ENCODE measurements around the gene ATG13.

Gene ATG13

GRCh38 chr11:46607516-46607915 is 9.8 kb upstream of the ATG13 start:
- DNase-seq (ENCODE audit: low spot score), result no peak

GRCh38 chr11:46609386-46609785 is 8.0 kb upstream of the ATG13 start:
- DNase-seq (ENCODE audit: low spot score), result no peak

GRCh38 chr11:46611526-46612304 is 5.6 kb upstream of the ATG13 start:
- no peak for DNase-seq (ENCODE audit: low spot score)

- DNase-seq (ENCODE audit: low spot score), result no peak
Measured at GRCh38 chr11:46612326-46612725, 5.0 kb upstream of the ATG13 start.

DNA sequence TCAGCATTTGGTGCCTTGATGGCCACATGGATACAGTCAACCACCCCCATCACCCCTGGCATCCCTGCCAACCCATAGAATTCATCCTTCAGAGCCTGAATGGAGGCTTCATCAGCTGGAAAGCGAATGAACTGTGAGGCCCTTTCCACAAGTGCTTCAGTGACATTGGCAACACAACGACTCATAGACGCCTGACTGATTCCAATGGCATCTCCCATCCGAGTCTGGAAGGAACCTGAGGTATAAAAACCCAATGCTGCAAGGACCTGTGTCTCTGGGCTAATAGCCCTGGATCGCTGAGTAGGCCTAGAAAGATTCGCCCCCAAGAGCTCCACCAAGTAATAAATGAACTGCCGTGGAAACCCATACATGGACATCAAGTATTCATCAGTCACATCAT is 1.6 kb upstream of the ATG13 start:
- no peak for DNase-seq (ENCODE audit: low spot score)

DNA sequence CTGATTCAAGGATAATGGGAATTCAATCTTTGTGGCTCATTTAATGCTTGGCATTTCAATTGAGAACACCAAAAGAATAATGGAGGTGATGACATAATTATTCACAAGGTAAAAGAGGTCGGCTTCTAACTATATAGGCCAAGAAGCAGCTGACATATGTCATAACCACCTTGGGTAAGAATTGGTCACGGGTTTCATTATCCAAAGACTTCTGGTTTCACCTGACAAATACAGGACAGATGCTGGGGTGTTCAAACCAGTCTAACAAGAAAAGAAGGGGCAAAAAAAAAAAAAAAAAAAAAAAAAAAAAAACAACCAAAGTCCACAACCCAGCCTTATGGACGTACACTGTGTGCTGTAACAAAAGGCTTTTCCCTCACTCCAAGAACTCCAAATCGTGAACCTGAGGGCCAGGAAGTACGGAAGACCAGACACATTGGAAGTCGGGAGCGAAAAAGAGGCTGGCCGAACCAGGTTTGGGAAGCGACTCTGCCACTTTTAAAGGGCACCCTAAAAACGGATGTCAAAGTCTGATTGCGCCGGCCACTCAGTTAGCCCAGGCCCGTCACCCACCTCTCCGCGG is 711 bp upstream of the ATG13 start:
- no peak for DNase-seq (ENCODE audit: low spot score)

GRCh38 chr11:46617972-46618314 is 590 bp downstream of the ATG13 start:
- DNase-seq (ENCODE audit: low spot score), result no peak

DNA sequence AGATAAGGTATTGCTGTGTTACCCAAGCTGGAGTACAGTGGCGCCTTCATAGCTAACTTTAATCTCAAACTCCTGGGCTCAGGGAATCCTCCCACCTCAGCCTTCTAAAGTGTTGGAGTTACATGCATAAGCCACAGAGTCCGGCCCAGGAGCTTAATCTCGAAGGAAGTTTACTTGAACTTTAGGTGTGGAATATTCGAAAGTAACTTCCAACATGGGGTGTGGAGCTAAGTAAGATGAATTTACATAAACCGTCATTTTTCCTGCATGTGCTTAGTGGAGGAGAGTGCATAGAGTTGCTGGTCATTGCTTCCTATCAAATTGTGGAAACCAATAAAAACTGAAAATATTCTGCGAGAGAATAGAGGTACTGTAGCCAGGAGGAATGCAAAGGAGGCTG is 1.5 kb downstream of the ATG13 start:
- no peak for DNase-seq (ENCODE audit: low spot score)

DNA sequence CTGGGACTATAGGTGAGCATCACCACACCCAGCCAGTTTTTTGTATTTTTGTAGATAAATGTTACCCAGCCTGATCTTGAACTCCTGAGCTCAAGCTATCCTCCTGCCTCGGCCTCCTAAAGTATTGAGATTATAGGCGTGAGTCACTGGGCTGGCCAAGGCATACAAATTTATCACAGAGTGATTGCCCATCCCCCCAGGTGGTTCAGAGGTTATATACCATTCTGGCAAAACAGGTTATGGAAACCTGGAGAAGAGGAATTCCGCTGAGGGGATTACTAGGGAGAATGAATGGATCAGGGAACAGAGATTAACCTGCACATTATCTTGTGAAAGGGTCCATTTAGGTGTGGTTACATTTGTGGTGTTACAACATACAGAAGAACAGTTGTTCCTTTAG is 8.1 kb downstream of the ATG13 start:
- no peak for DNase-seq (ENCODE audit: low spot score)

GRCh38 chr11:46628961-46629360 is 11.6 kb downstream of the ATG13 start:
- no peak for DNase-seq (ENCODE audit: low spot score)

- DNase-seq (ENCODE audit: low spot score), result no peak
Measured at GRCh38 chr11:46630237-46630636, 12.9 kb downstream of the ATG13 start.

DNA sequence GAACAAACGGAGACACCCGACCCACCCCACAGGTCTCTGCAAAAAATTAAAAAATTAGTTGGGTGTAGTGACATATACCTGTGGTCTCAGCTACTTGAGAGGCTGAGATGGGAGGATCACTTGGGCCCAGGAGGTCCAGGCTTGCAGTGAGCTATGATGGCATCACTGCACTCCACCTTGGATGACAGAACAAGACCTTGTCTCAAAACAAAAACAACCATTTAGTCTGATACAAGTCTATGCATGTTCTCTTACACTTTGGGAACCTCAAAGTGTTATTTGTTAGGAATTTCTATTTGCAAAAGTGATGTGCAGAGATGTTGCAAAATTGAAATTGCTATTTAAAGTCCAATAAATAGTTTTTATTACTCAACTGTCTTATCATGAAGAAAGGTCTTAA is 14.3 kb downstream of the ATG13 start:
- DNase-seq (ENCODE audit: low spot score), result no peak

DNA sequence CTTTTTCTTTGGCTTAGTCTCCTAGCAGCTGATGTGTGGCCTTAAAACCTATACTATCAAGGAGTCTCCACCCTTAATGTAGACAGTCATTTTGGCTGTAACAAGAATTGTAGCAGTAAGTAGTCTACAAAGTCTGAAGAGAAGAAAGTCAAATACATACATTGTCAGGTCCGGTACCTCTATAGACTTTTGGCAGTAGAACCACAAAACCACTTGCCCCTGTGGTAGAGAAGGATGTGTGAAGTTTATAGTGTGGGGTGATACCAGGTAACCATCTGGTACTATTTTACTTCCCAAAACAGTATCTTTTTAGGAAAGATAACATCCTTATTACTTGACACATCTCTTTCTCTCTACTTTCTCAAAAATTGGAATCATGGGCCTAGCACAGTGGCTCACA is 15.1 kb downstream of the ATG13 start:
- DNase-seq (ENCODE audit: low spot score), result no peak

GRCh38 chr11:46633291-46634217 is 16.2 kb downstream of the ATG13 start:
- DNase-seq (ENCODE audit: low spot score), result no peak

GRCh38 chr11:46635557-46636139 is 18.3 kb downstream of the ATG13 start:
- no peak for DNase-seq (ENCODE audit: low spot score)

GRCh38 chr11:46637546-46637945 is 20.2 kb downstream of the ATG13 start:
- no peak for DNase-seq (ENCODE audit: low spot score)

DNA sequence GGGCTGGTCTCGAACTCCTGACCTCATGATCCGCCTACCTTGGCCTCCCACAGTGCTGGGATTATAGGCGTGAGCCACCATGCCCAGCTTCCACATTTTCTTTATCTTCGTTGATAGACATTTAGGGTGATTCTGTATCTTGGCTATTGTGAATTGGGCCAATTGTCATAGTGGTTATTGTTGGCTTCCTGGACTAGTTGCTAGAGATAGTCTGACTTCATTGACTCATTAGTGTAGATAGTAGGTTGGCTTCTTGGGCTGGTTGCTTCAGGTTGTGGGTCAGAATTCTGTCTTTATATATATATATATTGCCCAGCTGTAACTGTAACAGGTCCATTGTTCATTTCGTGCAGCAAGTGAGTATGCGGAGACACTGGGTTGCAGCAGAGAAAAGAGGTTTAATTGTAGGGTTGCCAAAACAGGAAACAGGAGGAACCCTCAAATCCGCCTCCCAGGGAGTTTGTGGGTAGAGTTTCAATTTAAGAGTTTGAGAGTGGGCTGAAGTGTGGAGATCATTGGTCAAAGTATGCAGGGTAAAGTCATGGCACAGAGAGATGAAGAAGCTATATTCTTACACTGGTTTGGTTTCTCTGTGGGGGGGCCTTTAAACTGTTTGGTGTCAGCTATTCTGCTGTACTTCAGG is 22.0 kb downstream of the ATG13 start:
- no peak for DNase-seq (ENCODE audit: low spot score)

DNA sequence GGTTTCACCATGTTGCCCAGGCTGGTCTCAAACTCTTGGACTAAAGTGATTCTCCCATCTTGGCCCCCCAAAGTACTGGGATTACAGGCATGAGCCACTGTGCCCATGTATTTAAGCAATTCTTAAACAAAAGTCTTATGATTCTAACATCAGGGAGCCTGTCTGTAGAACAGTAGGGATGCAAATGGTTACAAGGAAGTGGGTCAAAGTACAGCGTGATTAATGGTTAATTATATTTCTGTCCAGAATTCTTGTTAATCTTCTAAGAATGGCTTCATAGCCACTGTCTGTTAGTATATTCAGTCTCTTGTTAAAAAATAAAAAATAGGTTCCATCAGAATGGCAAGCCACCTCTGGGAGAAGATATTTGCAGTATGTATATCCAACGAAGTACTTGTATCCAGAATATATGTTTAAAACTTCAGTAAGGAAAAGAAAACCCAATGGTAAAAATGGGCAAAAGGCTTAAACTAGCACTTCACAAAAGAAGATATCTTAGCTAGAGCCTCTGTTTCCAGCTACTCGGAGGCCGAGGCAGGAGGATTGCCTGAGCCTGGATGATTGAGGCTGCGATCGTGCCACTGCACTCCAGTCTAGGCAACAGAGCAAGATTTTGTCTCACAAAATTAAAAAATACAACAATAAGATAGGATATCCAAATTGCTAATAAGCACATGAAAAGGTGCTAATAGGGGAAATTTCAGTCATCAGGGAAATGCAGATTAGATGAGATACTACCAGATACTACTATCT is 22.9 kb downstream of the ATG13 start:
- no peak for DNase-seq (ENCODE audit: low spot score)

GRCh38 chr11:46641639-46642038 is 24.3 kb downstream of the ATG13 start:
- no peak for DNase-seq (ENCODE audit: low spot score)

DNA sequence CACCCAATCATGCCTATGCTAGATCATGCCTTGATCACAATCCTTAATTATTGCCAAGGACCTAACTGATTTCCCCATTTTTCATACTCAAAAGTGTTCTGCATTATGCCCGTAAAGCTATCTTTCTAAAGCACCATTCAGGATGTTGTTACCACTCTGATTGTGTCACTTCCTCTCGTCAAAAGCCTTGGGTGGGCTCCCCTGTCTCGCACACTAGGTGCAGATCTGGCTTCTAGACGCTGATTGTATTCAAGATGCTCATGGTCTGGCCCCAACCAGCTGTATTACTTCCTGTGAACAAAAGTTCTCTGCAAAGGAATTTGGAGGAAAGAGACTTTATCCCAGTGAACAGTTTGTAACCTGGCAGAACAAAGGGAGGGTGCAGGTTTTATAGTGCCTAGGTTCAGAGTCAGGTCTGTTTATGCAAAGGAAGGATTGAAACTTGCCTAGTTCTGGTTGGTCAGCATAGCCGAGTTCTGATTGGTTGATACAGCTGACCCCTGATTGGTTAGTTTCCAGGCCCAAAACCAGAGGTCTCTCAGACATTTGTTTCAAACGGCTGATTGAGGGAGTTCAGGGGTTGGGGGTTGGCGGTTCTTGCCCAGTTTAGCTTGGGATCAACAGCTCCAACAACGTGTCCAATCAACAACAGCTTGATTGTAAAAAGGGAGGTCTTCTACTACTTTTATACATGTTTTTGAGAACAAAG is 25.4 kb downstream of the ATG13 start:
- DNase-seq (ENCODE audit: low spot score), result no peak

DNA sequence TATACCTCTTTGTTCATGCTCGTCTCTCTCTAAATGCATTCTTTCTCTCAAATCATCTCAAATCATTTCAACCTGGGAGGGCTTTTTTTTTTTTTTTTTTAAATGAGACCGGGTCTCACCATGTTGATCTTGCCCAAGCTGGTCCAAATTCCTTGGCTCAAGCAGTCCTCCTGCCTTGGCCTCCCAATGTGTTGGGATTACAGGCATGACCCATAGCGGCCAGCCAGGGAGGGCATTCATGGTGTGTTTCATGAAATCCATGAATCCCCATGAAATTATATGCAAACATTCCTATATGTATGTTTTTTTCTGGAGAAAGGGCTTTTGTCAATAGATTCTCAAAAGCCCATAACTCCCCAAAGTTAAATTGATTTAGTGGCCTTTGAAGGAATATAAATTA is 26.2 kb downstream of the ATG13 start:
- no peak for DNase-seq (ENCODE audit: low spot score)
